H1 (cell line): ENCODE data around the gene PIK3R5. TPM values are rescaled to one million over a fixed set of nuclear protein-coding genes. Genes with fewer than 3 reads are reported as not detected.

Source experiments
- CTCF ChIA-PET: fragments of 300-600 bp; sonication (Branson Sonifier 250); formaldehyde crosslinking; loops from one replicate; lab custom pipeline; 2021; ENCODE audit not compliant: partially characterized antibody; lab: Charles Lee
- POLR2A ChIA-PET: fragments of 300-600 bp; sonication (Branson Sonifier 250); formaldehyde crosslinking; loops from one replicate; lab custom pipeline; 2021; ENCODE audit warnings: inconsistent platforms; ENCODE audit not compliant: partially characterized antibody; lab: Charles Lee
- DNase-seq, 2 experiments: peaks; one replicate each; pipeline versions ENCODE4 v3.0.0 to v3.0.0-alpha.2; 2010 to 2022; ENCODE audit warnings: low spot score in 2 of 2, low read depth in 1 of 2, mixed read lengths in 1 of 2
- FAIRE-seq: peaks from 2 replicates; lab custom pipeline; 2011; peaks lifted over from hg19 to GRCh38; lab: Jason Lieb, UNC
- H2AFZ ChIP-seq: 2 replicates; pipeline ENCODE4 v1.8.1; 2012; ENCODE audit warnings: low read length, inconsistent platforms
- H2AK5ac ChIP-seq: 2 replicates; pipeline ENCODE4 v1.6.1; 2013; ENCODE audit warnings: low read depth, low read length
- H2BK120ac ChIP-seq: replicated peaks from 2 replicates; pipeline ENCODE3; 2013; ENCODE audit warnings: low read depth, low read length, inconsistent platforms
- H2BK12ac ChIP-seq: 2 replicates; pipeline ENCODE4 v1.6.1; 2013; ENCODE audit warnings: low read depth, low read length
- H2BK15ac ChIP-seq: 2 replicates; pipeline ENCODE4 v1.6.1; 2013; ENCODE audit warnings: low read length
- H2BK20ac ChIP-seq: 2 replicates; pipeline ENCODE4 v1.6.1; 2013; ENCODE audit warnings: low read length
- H2BK5ac ChIP-seq: 2 replicates; pipeline ENCODE4 v1.6.1; 2013; ENCODE audit warnings: low read depth, low read length
- H3K14ac ChIP-seq: 2 replicates; pipeline ENCODE4 v1.6.1; 2013; ENCODE audit warnings: inconsistent platforms; ENCODE audit not compliant: insufficient read length
- H3K18ac ChIP-seq: 2 replicates; pipeline ENCODE4 v1.6.1; 2013; ENCODE audit warnings: low read length; ENCODE audit errors: extremely low read depth
- H3K23ac ChIP-seq: 2 replicates; pipeline ENCODE4 v1.6.1; 2013; ENCODE audit warnings: inconsistent platforms; ENCODE audit not compliant: insufficient read length
- H3K23me2 ChIP-seq: 2 replicates; pipeline ENCODE4 v1.6.1; 2013; ENCODE audit warnings: low read depth, low read length
- H3K27ac ChIP-seq: 2 replicates; pipeline ENCODE4 v1.6.1; 2011; ENCODE audit warnings: low read depth, low read length, inconsistent platforms
- H3K27me3 ChIP-seq, 4 experiments: replicated peaks in 1 of 4; 1 replicate in 1 of 4; 2 replicates in 3 of 4; pipeline versions ENCODE4 v1.6.1 to v1.8.1; 2011 to 2013; ENCODE audit warnings: low read length in 3 of 4, mild to moderate bottlenecking in 3 of 4, inconsistent platforms in 2 of 4, mixed read lengths in 2 of 4, moderate library complexity in 1 of 4; ENCODE audit not compliant: control insufficient read depth in 3 of 4, insufficient read depth in 3 of 4; ENCODE audit errors: extremely low read depth in 1 of 4
- H3K36me3 ChIP-seq, 4 experiments: 2 replicates each; pipeline versions ENCODE4 v1.6.1 to v1.8.1; 2011 to 2013; ENCODE audit warnings: mild to moderate bottlenecking in 4 of 4, low read length in 3 of 4, moderate library complexity in 2 of 4, control low read depth in 1 of 4, inconsistent platforms in 1 of 4; ENCODE audit not compliant: insufficient read depth in 4 of 4, control insufficient read depth in 2 of 4
- H3K4ac ChIP-seq: replicated peaks from 2 replicates; pipeline ENCODE3; 2013; ENCODE audit warnings: low read length, low read depth, mixed read lengths, inconsistent platforms; ENCODE audit not compliant: insufficient read length
- H3K4me1 ChIP-seq, 4 experiments: replicated peaks in 1 of 4; 1 replicate in 1 of 4; 2 replicates in 3 of 4; pipeline versions ENCODE4 v1.6.1 to v1.8.1; 2011 to 2013; ENCODE audit warnings: low read length in 3 of 4, inconsistent platforms in 2 of 4, mixed read lengths in 1 of 4; ENCODE audit not compliant: insufficient read depth in 4 of 4, control insufficient read depth in 3 of 4
- H3K4me2 ChIP-seq, 2 experiments: 2 replicates each; pipeline versions ENCODE4 v1.6.1 to v1.8.1; 2011 to 2013; ENCODE audit warnings: low read depth in 2 of 2, low read length in 2 of 2, control low read depth in 1 of 2, inconsistent platforms in 1 of 2, mild to moderate bottlenecking in 1 of 2; ENCODE audit not compliant: insufficient read depth in 1 of 2
- H3K4me3 ChIP-seq, 4 experiments: fragments of 200-600, 300-600 bp in 1 of 4; sonication (generic), shearing (Covaris generic), sonication (Bioruptor Twin) in 1 of 4; 2 replicates each; pipeline versions ENCODE4 v1.5.1 to v1.8.1; 2011 to 2016; ENCODE audit warnings: low read length in 4 of 4, low read depth in 3 of 4, control low read depth in 2 of 4, inconsistent platforms in 2 of 4, mild to moderate bottlenecking in 2 of 4, mixed read lengths in 1 of 4, moderate library complexity in 1 of 4; ENCODE audit not compliant: insufficient read depth in 2 of 4; ENCODE audit errors: extremely low read depth in 1 of 4
- H3K56ac ChIP-seq: replicated peaks from 2 replicates; pipeline ENCODE3; 2013; ENCODE audit warnings: low read depth, mild to moderate bottlenecking, mixed read lengths, low read length, inconsistent platforms; ENCODE audit not compliant: insufficient read length
- H3K79me1 ChIP-seq: 2 replicates; pipeline ENCODE4 v1.6.1; 2013; ENCODE audit warnings: low read depth, low read length, control low read depth
- H3K79me2 ChIP-seq, 2 experiments: 2 replicates each; pipeline versions ENCODE4 v1.6.1 to v1.8.1; 2012 to 2013; ENCODE audit warnings: low read length in 2 of 2, mild to moderate bottlenecking in 2 of 2, inconsistent platforms in 1 of 2; ENCODE audit not compliant: insufficient read depth in 2 of 2, control insufficient read depth in 1 of 2
- H3K9ac ChIP-seq, 4 experiments: replicated peaks in 1 of 4; 1 replicate in 1 of 4; 2 replicates in 3 of 4; pipeline versions ENCODE4 v1.6.1 to v1.8.1; 2011 to 2013; ENCODE audit warnings: low read depth in 3 of 4, low read length in 3 of 4, control low read depth in 2 of 4, mild to moderate bottlenecking in 2 of 4, moderate library complexity in 2 of 4, inconsistent platforms in 1 of 4; ENCODE audit errors: extremely low read depth in 1 of 4
- H3K9me3 ChIP-seq, 2 experiments: 2 replicates each; pipeline versions ENCODE4 v1.6.1 to v1.8.1; 2012 to 2013; ENCODE audit warnings: mild to moderate bottlenecking in 2 of 2, moderate library complexity in 2 of 2, control low read depth in 1 of 2, inconsistent platforms in 1 of 2, low read depth in 1 of 2, low read length in 1 of 2, mixed read lengths in 1 of 2; ENCODE audit not compliant: insufficient read depth in 2 of 2
- H4K20me1 ChIP-seq, 2 experiments: replicated peaks in 1 of 2; 2 replicates each; pipeline versions ENCODE3 to v1.8.1; 2011 to 2013; ENCODE audit warnings: inconsistent platforms in 2 of 2, low read length in 2 of 2, mild to moderate bottlenecking in 1 of 2; ENCODE audit not compliant: insufficient read depth in 2 of 2, control insufficient read depth in 1 of 2
- H4K5ac ChIP-seq: 2 replicates; pipeline ENCODE4 v1.6.1; 2013; ENCODE audit warnings: low read length, low read depth, mixed read lengths, inconsistent platforms; ENCODE audit not compliant: insufficient read length
- H4K8ac ChIP-seq: 2 replicates; pipeline ENCODE4 v1.8.0; 2013; ENCODE audit warnings: mild to moderate bottlenecking, moderate library complexity, low read length, inconsistent platforms; ENCODE audit not compliant: insufficient read depth; ENCODE audit errors: extremely low read depth
- H4K91ac ChIP-seq: replicated peaks from 2 replicates; pipeline ENCODE3; 2013; ENCODE audit warnings: low read length, mixed read lengths, inconsistent platforms; ENCODE audit not compliant: insufficient read length
- CBX5 ChIP-seq: fragments of 300-800, 300-1000 bp; sonication (generic); IDR thresholded peaks from 2 replicates; pipeline ENCODE4 v1.7.1; 2016; ENCODE audit warnings: antibody characterized with exemption, low read length, low read depth
- FOSL1 ChIP-seq: IDR thresholded peaks from 2 replicates; pipeline ENCODE4 v1.6.1; 2011; ENCODE audit warnings: mild to moderate bottlenecking, low read depth, low read length, moderate library complexity; ENCODE audit not compliant: insufficient read depth
- GABPA ChIP-seq: IDR thresholded peaks from 2 replicates; pipeline ENCODE4 v1.6.1; 2011; ENCODE audit warnings: mild to moderate bottlenecking, low read length, moderate library complexity, borderline replicate concordance; ENCODE audit not compliant: insufficient read depth
- SP2 ChIP-seq: IDR thresholded peaks from 2 replicates; pipeline ENCODE4 v1.6.1; 2012; ENCODE audit warnings: mild to moderate bottlenecking, low read length, inconsistent platforms
- TAF7 ChIP-seq: optimal IDR thresholded peaks from 2 replicates; pipeline ENCODE3; 2011; ENCODE audit warnings: low read depth, mild to moderate bottlenecking, inconsistent platforms, low read length, moderate library complexity, borderline replicate concordance
- WGBS, 2 experiments: shearing (Covaris generic) in 1 of 2; methylation state at CpG; one replicate each; pipeline versions ENCODE4 v1.1.6 to v1.1.7; 2013 to 2015; ENCODE audit warnings: low lambda C conversion rate in 2 of 2, mixed read lengths in 2 of 2, inconsistent platforms in 1 of 2, low coverage in 1 of 2, missing lambda C conversion rate in 1 of 2; ENCODE audit not compliant: insufficient replicate concordance in 2 of 2, insufficient coverage in 1 of 2, insufficient read length in 1 of 2; ENCODE audit errors: extremely low coverage in 1 of 2, missing lambda C conversion rate in 1 of 2; 5-methylcytosine and 5-hydroxymethylcytosine counted together
- polyA plus RNA-seq, 7 experiments: library from polyadenylated mRNA; depleted of rRNA in 3 of 7; stranded (reverse) in 5 of 7; unstranded in 2 of 7; fragments of >200 nt in 5 of 7; fragments of 200-250 nt in 2 of 7; gene quantifications; 1 replicate in 5 of 7; 2 replicates in 1 of 7; 4 replicates in 1 of 7; pipeline versions ENCODE4 v1.2.1 to v1.2.3, GENCODE V29; 2011 to 2013; ENCODE audit warnings: missing spikeins in 2 of 7, mixed read lengths in 2 of 7
- total RNA-seq: library from RNA; stranded (reverse); fragmentation: NEBNext Ultra II Directional; extraction: Animal tissue kit (Norgen Biotek cat#: 25700); gene quantifications from 2 replicates; pipeline ENCODE4 v1.2.1, GENCODE V29; 2021

The PIK3R5 gene
- total and polyA plus RNA-seq, 2 of the 8 experiments (the other 6 are each of a cell fraction or from before 2014, with no cell fraction given), result 2.7 to 4.3 TPM

GRCh38 chr17:8872036-8872704 is 93.3 kb downstream of the PIK3R5 start:
- 87% methylated on average over 7 of the region's 7 CpGs; no CpG with 5 or more reads in 1 of the 2 experiments for WGBS, 2 experiments
- Histone ChIP-seq H4K8ac (no peak overlapping the region), H3K79me2 (no peaks in the 10 kb centered on the region), H3K79me1 (no peaks in the 10 kb centered on the region), H2BK12ac (no peak overlapping the region), H3K18ac (no peak overlapping the region), H3K56ac (no peak overlapping the region), H2BK120ac (no peak overlapping the region), H2BK20ac (no peak overlapping the region), H2AK5ac (no peak overlapping the region), H3K4me3 (no peak overlapping the region), H3K23me2 (no peaks in the 10 kb centered on the region), H3K27me3 (peaks cover 0 to 2% (median 0%) of the 10 kb centered on the region in 4 experiments; a peak in 2 of 7 replicates), H2AFZ (no peak overlapping the region), H4K91ac (no peak overlapping the region), H4K5ac (no peak overlapping the region), H3K23ac (no peak overlapping the region), H3K14ac (no peak overlapping the region), H3K4me1 (peaks cover 0 to 9% (median 7%) of the 10 kb centered on the region in 4 experiments; a peak in 6 of 7 replicates), H2BK15ac (no peak overlapping the region), H3K27ac (no peak overlapping the region), H2BK5ac (no peak overlapping the region), H3K9me3 (no peaks in the 10 kb centered on the region), H3K4me2 (no peak overlapping the region), H4K20me1 (no peaks in the 10 kb centered on the region), H3K4ac (no peak overlapping the region), H3K9ac (no peak overlapping the region), H3K36me3 (no peaks in the 10 kb centered on the region)
- CTCF ChIA-PET, result interaction anchor here (0.8 to 2.5 kb wide), 8 partner anchors 12 to 67 kb away, joined by 3 to 11 read pairs (median 4); no protein-coding TSS in a partner anchor
- DNase-seq (no peak), FAIRE-seq (no peak)
- POLR2A ChIA-PET, result interaction anchor here (1.1 kb wide), 1 partner anchor 36 kb away, joined by 3 read pairs; no protein-coding TSS in a partner anchor
- no peak for TF ChIP-seq SP2
- no peak for TF ChIP-seq TAF7
- no peak for TF ChIP-seq FOSL1
- no peak for TF ChIP-seq GABPA
- no peak for TF ChIP-seq CBX5
